ENCODE results near the gene FAM180A. TPM values are rescaled to one million over a fixed set of nuclear protein-coding genes. Genes with fewer than 3 reads are reported as not detected.
"Not testable (repeated sequence)": the region's sequence is repeated elsewhere in the genome, so short reads cannot be mapped to it uniquely, and the experiment has no call there.

Gene FAM180A
- total RNA-seq, 2 experiments from 2014 or later: not detected

DNA sequence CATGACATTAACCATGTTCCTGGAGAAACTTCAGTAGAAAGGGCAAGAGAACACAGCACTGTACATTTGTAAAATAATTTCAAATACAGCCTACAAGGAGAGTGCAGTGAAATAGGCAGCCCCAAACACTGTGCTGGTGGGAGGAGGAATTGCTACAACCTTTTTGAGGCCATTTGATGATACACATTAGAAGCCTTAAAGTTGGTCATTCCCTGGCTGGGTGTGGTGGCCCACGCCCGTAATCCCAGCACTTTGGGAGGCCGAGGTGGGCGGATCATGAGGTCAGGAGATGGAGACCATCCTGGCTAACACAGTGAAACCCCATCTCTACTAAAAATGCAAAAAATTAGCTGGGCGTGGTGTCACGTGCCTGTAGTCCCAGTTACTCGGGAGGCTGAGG, 56.0 kb downstream of the FAM180A start:
- H3K27me3 Mint-ChIP-seq; POLR2A ChIA-PET; H3K9me3 Mint-ChIP-seq; H3K27ac Mint-ChIP-seq; CTCF ChIA-PET; H3K4me3 Mint-ChIP-seq; H3K36me3 Mint-ChIP-seq (ENCODE audit: low read depth); H3K4me1 Mint-ChIP-seq; DNase-seq: not testable (repeated sequence)

DNA sequence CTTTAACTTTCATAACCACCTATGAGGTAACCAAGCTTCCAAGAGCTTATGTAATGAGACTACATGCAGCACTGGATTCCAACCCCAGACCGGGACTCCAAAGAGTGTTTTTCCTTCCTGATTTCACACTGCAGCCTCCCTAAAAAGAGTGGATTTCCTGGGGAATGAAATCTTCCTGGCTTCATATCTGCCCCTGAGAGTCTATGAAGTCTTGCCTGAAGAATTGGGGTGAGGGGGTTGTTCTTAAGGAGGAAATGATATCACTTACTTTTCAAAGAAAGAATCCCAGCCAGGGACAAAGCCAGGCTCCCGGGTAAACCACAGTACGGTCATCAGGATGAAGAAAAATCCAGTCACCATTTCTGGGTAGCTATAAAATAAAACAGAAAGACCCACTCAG, 56.6 kb downstream of the FAM180A start:
- no peak for DNase-seq
- ChIA-PET POLR2A (no interaction called here), CTCF (no interaction called here)
- H3K4me3 Mint-ChIP-seq: no peak overlapping the region
- H3K36me3 Mint-ChIP-seq (ENCODE audit: low read depth): no peaks in the 10 kb centered on the region
- H3K9me3 Mint-ChIP-seq: no peaks in the 10 kb centered on the region
- H3K27me3 Mint-ChIP-seq: no peaks in the 10 kb centered on the region
- no peaks in the 10 kb centered on the region for H3K4me1 Mint-ChIP-seq
- no peak overlapping the region for H3K27ac Mint-ChIP-seq

DNA sequence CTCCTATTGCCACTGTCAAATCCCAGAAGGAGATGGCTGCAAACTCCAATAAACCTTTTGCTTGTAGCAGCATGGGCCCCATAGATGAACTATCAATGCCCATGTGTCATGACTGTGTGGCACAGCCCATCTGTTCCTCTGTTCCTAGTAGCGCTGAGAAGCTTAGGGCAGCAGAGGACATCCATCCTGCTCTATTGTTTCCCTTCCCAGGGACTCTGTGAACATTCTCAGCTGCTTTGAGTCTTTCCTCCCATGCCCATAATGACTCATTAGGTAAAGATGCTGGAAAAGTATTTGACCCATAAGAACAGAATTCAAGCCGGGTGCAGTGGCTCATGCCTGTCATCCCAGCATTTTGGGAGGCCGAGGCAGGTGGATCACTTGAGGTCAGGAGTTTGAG, 58.0 kb downstream of the FAM180A start:
- Mint-ChIP-seq H3K4me3 (no peak overlapping the region), H3K27ac (no peak overlapping the region), H3K36me3 (ENCODE audit: low read depth) (no peaks in the 10 kb centered on the region), H3K27me3 (no peaks in the 10 kb centered on the region), H3K9me3 (no peaks in the 10 kb centered on the region), H3K4me1 (no peaks in the 10 kb centered on the region)
- ChIA-PET POLR2A (no interaction called here), CTCF (interaction anchor here (1.1 kb wide), 1 partner anchor 14 kb away, joined by 3 read pairs; no protein-coding TSS in a partner anchor)
- DNase-seq: no peak

DNA sequence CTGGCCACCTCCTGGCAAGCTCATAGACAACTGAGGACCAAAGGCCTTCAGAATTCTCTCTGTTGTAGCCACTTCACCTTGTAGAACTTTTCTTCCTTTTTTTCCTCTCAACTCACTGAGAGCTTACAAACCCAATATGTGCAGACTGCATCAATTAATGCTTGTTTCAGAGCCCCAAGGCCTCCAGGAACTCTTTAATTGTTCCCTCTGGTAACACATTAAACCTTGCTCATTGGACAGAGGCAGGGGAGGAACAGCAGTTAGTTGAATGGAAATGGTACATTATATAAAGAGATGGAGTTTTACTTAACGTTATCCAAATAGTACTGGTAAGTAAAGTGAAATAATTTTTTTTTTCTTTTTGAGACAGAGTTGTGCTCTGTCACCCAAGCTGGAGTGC, 61.1 kb downstream of the FAM180A start:
- Mint-ChIP-seq H3K27ac (no peak overlapping the region), H3K36me3 (ENCODE audit: low read depth) (no peaks in the 10 kb centered on the region), H3K4me3 (no peak overlapping the region), H3K4me1 (no peaks in the 10 kb centered on the region), H3K27me3 (no peaks in the 10 kb centered on the region), H3K9me3 (no peaks in the 10 kb centered on the region)
- no peak for DNase-seq
- ChIA-PET CTCF (interaction anchor here (1.0 kb wide), 1 partner anchor 14 kb away, joined by 3 read pairs; no protein-coding TSS in a partner anchor), POLR2A (no interaction called here)

DNA sequence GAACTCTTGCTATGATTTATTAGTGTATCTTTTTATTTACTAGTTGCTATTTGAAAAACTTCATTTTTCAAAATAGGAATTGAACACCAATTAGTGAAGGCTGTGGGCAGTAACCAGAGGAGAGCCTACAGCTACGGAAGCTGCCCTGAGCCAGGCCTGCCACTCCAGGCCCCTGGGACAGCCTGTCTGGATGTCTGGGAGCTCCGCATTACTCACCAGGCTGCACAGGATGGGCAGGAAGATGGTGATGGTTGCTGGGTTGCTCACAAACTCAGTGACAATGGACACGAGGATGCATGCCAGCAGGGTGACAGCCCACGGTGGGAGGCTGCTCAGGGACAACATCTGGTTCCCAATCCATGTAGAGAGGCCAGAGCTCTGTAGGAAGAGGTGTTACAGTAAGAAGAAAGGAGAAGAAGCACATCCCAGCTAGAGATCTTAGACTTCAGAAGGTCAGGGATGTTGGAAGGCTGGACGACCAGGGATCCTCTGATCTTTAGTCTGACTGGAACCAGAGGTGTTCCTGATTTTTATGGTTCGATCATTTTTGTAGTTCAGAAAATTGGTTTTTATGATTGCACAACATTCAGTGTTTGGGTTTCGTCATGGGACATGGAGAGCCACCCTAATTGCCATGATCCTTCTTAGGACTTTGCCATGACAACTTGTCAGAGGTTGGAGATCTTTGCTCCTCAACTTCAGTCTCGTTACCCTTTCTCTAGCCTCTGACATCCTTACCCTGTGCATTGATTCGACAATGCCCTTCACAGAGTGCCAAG, 63.1 kb downstream of the FAM180A start:
- CTCF ChIA-PET: interaction anchor here (0.9 kb wide), 1 partner anchor 11 kb away, joined by 3 read pairs; no protein-coding TSS in a partner anchor
- DNase-seq: no peak
- Mint-ChIP-seq H3K9me3 (no peaks in the 10 kb centered on the region), H3K27me3 (no peaks in the 10 kb centered on the region), H3K36me3 (ENCODE audit: low read depth) (no peaks in the 10 kb centered on the region), H3K27ac (no peak overlapping the region), H3K4me1 (peaks cover 14% of the 10 kb centered on the region), H3K4me3 (no peak overlapping the region)
- POLR2A ChIA-PET: no interaction called here

DNA sequence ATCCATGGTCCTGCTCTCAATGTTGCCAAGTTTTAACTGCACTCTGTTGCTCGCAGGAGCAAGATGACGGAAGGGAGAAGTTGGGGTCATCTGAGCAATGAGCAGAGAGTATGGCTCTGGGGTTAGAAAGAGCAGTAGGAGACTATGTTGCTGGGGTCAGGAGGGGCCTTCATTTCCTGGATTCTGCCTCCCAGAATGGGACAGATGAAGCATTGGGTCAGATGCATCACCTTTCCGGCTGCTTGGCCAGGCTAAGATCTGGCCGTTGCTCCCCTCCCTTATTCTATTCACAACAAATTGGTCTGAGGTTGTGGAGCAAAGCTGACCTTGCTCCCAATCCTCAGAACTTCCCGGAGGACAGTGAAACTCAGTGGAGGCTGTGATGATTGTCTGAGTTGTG, 63.9 kb downstream of the FAM180A start:
- Mint-ChIP-seq H3K27ac (no peak overlapping the region), H3K9me3 (no peaks in the 10 kb centered on the region), H3K27me3 (no peaks in the 10 kb centered on the region), H3K4me1 (peaks cover 17% of the 10 kb centered on the region), H3K36me3 (ENCODE audit: low read depth) (no peaks in the 10 kb centered on the region), H3K4me3 (no peak overlapping the region)
- DNase-seq: no peak
- ChIA-PET POLR2A (no interaction called here), CTCF (no interaction called here)

DNA sequence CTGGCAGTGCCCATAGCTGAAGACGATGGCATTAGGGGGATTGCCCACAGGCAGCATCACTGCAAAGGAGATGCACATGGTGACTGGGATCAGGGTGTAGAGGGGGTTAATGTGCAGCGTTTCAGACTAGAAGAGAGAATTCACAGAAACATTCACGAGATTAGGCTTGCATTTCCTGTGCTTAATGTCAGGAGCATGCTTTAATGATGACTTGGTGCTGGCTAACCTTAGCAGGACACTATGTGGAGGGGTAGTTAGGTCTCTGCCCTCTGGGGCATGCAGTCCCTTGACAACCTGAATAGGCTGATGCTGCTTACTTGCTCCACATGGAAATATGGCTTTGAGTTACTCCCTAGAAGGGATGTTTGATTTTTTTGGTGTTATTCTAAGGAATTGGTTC, 64.5 kb downstream of the FAM180A start:
- no peaks in the 10 kb centered on the region for H3K36me3 Mint-ChIP-seq (ENCODE audit: low read depth)
- POLR2A ChIA-PET: no interaction called here
- peaks cover 17% of the 10 kb centered on the region for H3K4me1 Mint-ChIP-seq
- no peak overlapping the region for H3K4me3 Mint-ChIP-seq
- no peak overlapping the region for H3K27ac Mint-ChIP-seq
- CTCF ChIA-PET: no interaction called here
- no peaks in the 10 kb centered on the region for H3K27me3 Mint-ChIP-seq
- H3K9me3 Mint-ChIP-seq: no peaks in the 10 kb centered on the region
- DNase-seq: no peak

DNA sequence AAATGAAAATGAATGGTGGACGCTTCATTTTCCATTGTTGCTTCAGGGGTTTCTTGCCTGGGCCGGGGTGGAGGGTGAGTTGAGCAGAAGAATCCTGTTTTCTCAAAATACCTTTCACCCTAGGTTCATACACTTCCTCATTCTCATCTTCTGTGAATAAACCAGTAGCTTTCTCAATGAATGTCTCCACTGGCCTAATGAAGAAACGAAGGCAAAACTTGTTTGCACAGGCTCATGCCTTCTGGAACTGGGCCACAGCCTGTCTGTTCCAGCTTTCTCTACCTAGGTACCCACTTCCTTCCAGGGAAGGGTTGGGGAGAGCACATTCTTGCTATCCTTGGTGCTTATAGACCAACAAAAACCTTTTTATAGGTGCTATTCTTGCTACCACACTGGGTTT, 65.0 kb downstream of the FAM180A start:
- Mint-ChIP-seq H3K36me3 (ENCODE audit: low read depth) (no peaks in the 10 kb centered on the region), H3K27ac (no peak overlapping the region), H3K27me3 (no peaks in the 10 kb centered on the region), H3K9me3 (no peaks in the 10 kb centered on the region), H3K4me3 (no peak overlapping the region), H3K4me1 (peaks cover 17% of the 10 kb centered on the region)
- DNase-seq: no peak
- POLR2A ChIA-PET: no interaction called here
- CTCF ChIA-PET: no interaction called here

DNA sequence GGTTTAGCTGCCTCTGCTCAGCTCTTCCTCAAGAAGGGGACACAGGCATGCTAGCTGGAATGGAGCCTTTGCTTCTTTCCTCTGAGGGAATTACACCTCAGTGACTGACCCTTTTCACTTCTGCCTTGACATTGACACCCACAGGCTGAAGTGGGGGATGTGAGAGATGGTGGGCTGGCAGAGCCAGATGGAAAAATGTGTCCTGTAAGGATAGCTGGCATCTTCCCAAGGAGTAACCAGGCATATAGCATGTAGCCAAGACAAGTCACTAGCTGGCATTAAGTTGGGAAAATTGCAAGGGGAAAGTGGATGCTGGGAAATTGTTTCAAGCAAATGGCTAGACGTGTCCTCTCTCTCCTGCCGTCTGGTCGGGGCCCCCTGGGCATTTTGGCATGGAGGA, 66.4 kb downstream of the FAM180A start:
- no peaks in the 10 kb centered on the region for H3K27me3 Mint-ChIP-seq
- no peak for DNase-seq
- no peak overlapping the region for H3K4me3 Mint-ChIP-seq
- POLR2A ChIA-PET: no interaction called here
- H3K36me3 Mint-ChIP-seq (ENCODE audit: low read depth): peaks cover 10% of the 10 kb centered on the region
- H3K27ac Mint-ChIP-seq: no peak overlapping the region
- H3K9me3 Mint-ChIP-seq: no peaks in the 10 kb centered on the region
- CTCF ChIA-PET: interaction anchor here (0.6 to 1.3 kb wide), 3 partner anchors 13 to 1225 kb away, joined by 3 read pairs; no protein-coding TSS in a partner anchor
- peaks cover 17% of the 10 kb centered on the region for H3K4me1 Mint-ChIP-seq

DNA sequence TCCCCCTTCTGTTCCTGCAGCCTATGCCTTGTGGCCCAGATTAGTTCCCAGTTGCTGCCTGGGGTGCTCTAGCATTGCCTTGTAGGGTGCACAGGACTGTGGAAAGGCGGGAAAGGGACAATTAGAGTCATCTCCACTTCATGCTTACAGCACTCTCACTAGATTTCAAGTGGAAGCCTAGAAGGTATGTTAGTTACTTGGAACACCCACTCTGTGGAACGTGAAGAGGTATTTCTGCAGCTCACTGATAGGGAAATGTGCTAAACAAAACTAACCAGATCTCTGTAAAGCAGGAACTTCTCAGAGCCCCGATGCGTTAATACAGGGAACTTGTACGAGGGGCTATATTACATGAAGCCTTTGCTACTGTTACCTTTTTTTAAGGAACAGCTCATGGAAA, 66.9 kb downstream of the FAM180A start:
- Mint-ChIP-seq H3K27ac (no peak overlapping the region), H3K9me3 (no peaks in the 10 kb centered on the region), H3K4me3 (no peak overlapping the region), H3K27me3 (no peaks in the 10 kb centered on the region), H3K4me1 (peaks cover 17% of the 10 kb centered on the region), H3K36me3 (ENCODE audit: low read depth) (peaks cover 10% of the 10 kb centered on the region)
- CTCF ChIA-PET: interaction anchor here (0.6 to 1.3 kb wide), 2 partner anchors 14 to 499 kb away, joined by 3 read pairs; no protein-coding TSS in a partner anchor
- POLR2A ChIA-PET: no interaction called here
- no peak for DNase-seq

Other genes with a start within 250 kb of the FAM180A start
- gene CNOT4, start 238.7 kb downstream of the FAM180A start, total RNA-seq: 10 to 100 TPM; 24.0 to 26.8 TPM
- 10 to 100 TPM; 88.8 to 99.5 TPM for gene NUP205, start 190.9 kb downstream of the FAM180A start, total RNA-seq
- gene STMP1, start 86.3 kb downstream of the FAM180A start, total RNA-seq: 10 to 100 TPM; 25.2 to 26.0 TPM
- gene SLC13A4, start 20.6 kb downstream of the FAM180A start, total RNA-seq: not detected
- gene MTPN, start 228.5 kb upstream of the FAM180A start, total RNA-seq: 100 to 1,000 TPM; 128 to 168 TPM

Data from activated CD4-positive, alpha-beta T cell treated with anti-CD3 and anti-CD28 coated beads, Interleukin-2, amount 10 ng/mL, durations not matched to agents 7 days and 5 days (primary cell).